Measurements from ENCODE around the gene ZNF554. TPM values are rescaled to one million over a fixed set of nuclear protein-coding genes. Genes with fewer than 3 reads are reported as not detected.

ZNF554 gene
- total RNA-seq, 1 experiment from 2014 or later, result 5.9 TPM

DNA sequence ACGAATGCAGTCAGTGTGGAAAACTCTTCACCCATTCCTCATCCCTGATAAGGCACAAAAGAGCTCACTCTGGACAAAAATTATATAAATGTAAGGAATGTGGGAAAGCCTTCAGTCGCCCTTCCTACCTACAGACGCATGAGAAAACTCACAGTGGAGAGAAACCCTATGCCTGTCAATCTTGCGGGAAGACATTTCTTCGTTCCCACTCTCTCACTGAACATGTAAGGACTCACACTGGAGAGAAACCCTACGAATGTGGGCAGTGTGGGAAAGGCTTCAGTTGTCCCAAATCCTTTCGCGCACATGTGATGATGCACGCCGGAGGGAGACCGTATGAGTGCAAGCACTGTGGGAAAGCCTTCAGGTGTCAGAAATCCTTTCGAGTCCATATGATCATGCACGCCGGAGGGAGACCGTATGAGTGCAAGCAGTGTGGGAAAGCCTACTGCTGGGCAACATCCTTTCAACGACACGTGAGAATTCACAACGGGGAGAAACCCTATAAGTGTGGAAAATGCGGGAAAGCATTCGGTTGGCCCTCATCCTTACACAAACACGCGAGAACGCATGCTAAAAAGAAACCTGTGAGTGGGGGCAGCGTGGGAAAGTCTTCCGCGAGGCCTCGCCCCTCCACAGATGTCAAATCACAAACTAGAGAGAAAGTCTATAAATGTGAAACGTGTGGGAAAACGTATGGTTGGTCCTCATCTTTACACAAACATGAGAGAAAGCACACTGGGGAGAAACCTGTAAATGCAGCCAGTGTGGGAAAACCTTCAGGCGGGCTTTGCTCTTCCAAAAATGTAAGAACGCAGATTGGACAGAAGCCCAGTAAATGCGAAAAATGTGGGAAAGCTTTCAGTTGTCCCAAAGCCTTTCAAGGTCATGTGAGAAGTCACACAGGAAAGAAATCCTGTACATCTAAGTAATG lies 58.0 kb downstream of the ZNF554 start:
- no peak overlapping the region for H2AK5ac ChIP-seq (ENCODE audit: insufficient read length, low read length)
- no peak overlapping the region for H3K4me2 ChIP-seq (ENCODE audit: insufficient read depth, insufficient read length, low read length)
- H3K27ac ChIP-seq (ENCODE audit: insufficient read length, low read depth, low read length), result no peak overlapping the region
- Mint-ChIP-seq H3K4me1 (no peaks in the 10 kb centered on the region), H3K27me3 (ENCODE audit: low read depth) (no peaks in the 10 kb centered on the region; the same call in 1 of the 2 replicates), H3K36me3 (ENCODE audit: insufficient read depth in 1 of 3, low read depth in 3 of 3) (peaks cover 10 to 18% (median 10%) of the 10 kb centered on the region in 3 experiments; a peak in 6 of 7 replicates), H3K9me3 (peaks cover 68 to 74% of the 10 kb centered on the region in 2 experiments), H3K4me3 (no peak overlapping the region), H3K27ac (no peak overlapping the region)
- H2BK15ac ChIP-seq (ENCODE audit: low read depth, low read length), result no peak overlapping the region
- no peak overlapping the region for H2BK20ac ChIP-seq (ENCODE audit: low read depth, low read length, poor library complexity, severe bottlenecking)
- no peak overlapping the region for H3K18ac ChIP-seq (ENCODE audit: insufficient read length, low read depth, low read length)
- no CpG with 5 or more reads among the region's 32 CpGs for WGBS (ENCODE audit: extremely low coverage, insufficient read length, low lambda C conversion rate)
- H3K23me2 ChIP-seq (ENCODE audit: insufficient read length, low read depth, low read length, poor library complexity, severe bottlenecking), result no peaks in the 10 kb centered on the region
- no peaks in the 10 kb centered on the region for H4K20me1 ChIP-seq (ENCODE audit: control insufficient read depth, insufficient read depth, insufficient read length)
- H3T11ph ChIP-seq (ENCODE audit: low read length), result no peak overlapping the region
- H4K91ac ChIP-seq (ENCODE audit: insufficient read length, low read depth, low read length), result no peak overlapping the region
- H3K9me3 ChIP-seq (ENCODE audit: control insufficient read depth, low read depth, low read length), result peaks cover 33% of the 10 kb centered on the region
- H2BK120ac ChIP-seq (ENCODE audit: low read depth, low read length, poor library complexity, severe bottlenecking), result no peak overlapping the region
- H3K27me3 ChIP-seq (ENCODE audit: insufficient read depth, low read length), result no peaks in the 10 kb centered on the region
- H3K56ac ChIP-seq (ENCODE audit: insufficient read length, low read depth, low read length), result no peak overlapping the region
- H3K4ac ChIP-seq (ENCODE audit: low read depth, low read length), result no peak overlapping the region
- DNase-seq, result no peak
- H3K4me1 ChIP-seq (ENCODE audit: insufficient read depth, low read length), result no peaks in the 10 kb centered on the region
- H2AFZ ChIP-seq (ENCODE audit: low read length), result no peak overlapping the region
- H3K9ac ChIP-seq (ENCODE audit: extremely low read depth, insufficient read length, low read length), result no peak overlapping the region
- H4K5ac ChIP-seq (ENCODE audit: insufficient read length, low read depth, low read length), result no peak overlapping the region
- no peak overlapping the region for H2BK12ac ChIP-seq (ENCODE audit: insufficient read length, low read depth, low read length)
- no peak overlapping the region for H2BK5ac ChIP-seq (ENCODE audit: insufficient read length, low read length)
- no peak overlapping the region for H3K23ac ChIP-seq (ENCODE audit: insufficient read length, low read depth, low read length)
- no peak overlapping the region for H3K14ac ChIP-seq (ENCODE audit: insufficient read depth, low read length)
- no peaks in the 10 kb centered on the region for H3K79me2 ChIP-seq (ENCODE audit: insufficient read depth, low read length)
- TF ChIP-seq, protein P1, sequence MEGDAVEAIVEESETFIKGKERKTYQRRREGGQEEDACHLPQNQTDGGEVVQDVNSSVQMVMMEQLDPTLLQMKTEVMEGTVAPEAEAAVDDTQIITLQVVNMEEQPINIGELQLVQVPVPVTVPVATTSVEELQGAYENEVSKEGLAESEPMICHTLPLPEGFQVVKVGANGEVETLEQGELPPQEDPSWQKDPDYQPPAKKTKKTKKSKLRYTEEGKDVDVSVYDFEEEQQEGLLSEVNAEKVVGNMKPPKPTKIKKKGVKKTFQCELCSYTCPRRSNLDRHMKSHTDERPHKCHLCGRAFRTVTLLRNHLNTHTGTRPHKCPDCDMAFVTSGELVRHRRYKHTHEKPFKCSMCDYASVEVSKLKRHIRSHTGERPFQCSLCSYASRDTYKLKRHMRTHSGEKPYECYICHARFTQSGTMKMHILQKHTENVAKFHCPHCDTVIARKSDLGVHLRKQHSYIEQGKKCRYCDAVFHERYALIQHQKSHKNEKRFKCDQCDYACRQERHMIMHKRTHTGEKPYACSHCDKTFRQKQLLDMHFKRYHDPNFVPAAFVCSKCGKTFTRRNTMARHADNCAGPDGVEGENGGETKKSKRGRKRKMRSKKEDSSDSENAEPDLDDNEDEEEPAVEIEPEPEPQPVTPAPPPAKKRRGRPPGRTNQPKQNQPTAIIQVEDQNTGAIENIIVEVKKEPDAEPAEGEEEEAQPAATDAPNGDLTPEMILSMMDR (conservative IDR thresholded peaks at IDR 0.05), result no peak
- no peaks in the 10 kb centered on the region for H3K79me1 ChIP-seq (ENCODE audit: insufficient read depth, low read depth, low read length, poor library complexity, severe bottlenecking)
- no peak overlapping the region for H4K8ac ChIP-seq (replicated peaks; ENCODE audit: insufficient read length, low read depth, low read length)
